ENCODE data around the gene PLAGL1. TPM values are rescaled to one million over a fixed set of nuclear protein-coding genes. Genes with fewer than 3 reads are reported as not detected.

Gene PLAGL1
- total RNA-seq, 1 experiment from 2014 or later: 0.77 TPM

DNA sequence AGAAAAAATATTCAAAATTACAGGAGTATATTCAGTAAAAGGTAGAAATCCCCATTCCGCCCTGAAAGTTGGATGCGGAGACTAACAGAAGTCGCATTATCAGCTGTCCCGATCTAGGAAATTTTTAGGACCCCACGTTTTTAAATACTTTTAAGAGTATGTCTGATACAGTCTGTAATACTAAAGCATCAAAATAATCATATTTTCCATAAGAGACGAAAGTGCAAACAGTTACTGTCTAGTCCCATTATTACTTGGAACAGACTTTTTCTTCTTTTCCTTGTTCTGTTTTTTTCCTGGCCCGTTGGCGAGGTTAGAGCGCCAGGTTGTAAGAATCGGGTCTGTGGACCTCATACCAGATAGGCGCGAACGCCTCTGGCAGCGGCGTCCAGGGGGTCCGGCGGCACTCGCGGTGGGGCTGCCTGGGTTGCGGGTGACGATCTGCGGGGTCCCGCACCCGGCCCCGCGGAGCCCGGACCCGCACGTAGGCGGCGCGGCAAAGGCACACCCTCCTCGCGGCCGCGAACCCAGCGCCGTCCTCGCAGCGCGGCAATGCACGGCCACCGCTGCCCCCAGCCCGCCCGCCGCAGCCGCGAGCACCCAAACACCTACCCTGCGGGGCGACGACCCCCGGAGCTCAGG lies 460 bp downstream of the PLAGL1 start:
- ChIA-PET POLR2A (ENCODE audit: low non-redundant PET) (no interaction called here), CTCF (no interaction called here)
- no TSS peak for BruUV-seq (replicated peaks)
- Histone ChIP-seq H3K27me3 (replicated peaks; ENCODE audit: insufficient read depth, low read depth, low read length, poor library complexity) (peaks cover 36% of the 10 kb centered on the region), H3K9me3 (ENCODE audit: low read depth, low read length, poor library complexity, severe bottlenecking) (no peaks in the 10 kb centered on the region), H3K27ac (ENCODE audit: low read depth, low read length, poor library complexity, severe bottlenecking) (no peak overlapping the region), H3K36me3 (ENCODE audit: insufficient read depth, low read length, poor library complexity, severe bottlenecking) (no peaks in the 10 kb centered on the region), H3K4me1 (ENCODE audit: insufficient read depth, low read length, poor library complexity, severe bottlenecking) (no peaks in the 10 kb centered on the region), H3K4me3 (ENCODE audit: low read depth, low read length, poor library complexity, severe bottlenecking) (peak overlapping the region; percentile 40)
- no peak for DNase-seq (ENCODE audit: low spot score)
- TF ChIP-seq, protein P1, sequence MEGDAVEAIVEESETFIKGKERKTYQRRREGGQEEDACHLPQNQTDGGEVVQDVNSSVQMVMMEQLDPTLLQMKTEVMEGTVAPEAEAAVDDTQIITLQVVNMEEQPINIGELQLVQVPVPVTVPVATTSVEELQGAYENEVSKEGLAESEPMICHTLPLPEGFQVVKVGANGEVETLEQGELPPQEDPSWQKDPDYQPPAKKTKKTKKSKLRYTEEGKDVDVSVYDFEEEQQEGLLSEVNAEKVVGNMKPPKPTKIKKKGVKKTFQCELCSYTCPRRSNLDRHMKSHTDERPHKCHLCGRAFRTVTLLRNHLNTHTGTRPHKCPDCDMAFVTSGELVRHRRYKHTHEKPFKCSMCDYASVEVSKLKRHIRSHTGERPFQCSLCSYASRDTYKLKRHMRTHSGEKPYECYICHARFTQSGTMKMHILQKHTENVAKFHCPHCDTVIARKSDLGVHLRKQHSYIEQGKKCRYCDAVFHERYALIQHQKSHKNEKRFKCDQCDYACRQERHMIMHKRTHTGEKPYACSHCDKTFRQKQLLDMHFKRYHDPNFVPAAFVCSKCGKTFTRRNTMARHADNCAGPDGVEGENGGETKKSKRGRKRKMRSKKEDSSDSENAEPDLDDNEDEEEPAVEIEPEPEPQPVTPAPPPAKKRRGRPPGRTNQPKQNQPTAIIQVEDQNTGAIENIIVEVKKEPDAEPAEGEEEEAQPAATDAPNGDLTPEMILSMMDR (conservative IDR thresholded peaks at IDR 0.05; ENCODE audit: low read depth, low read length): no peak
- no peak for TF ChIP-seq EZH2 (IDR thresholded peaks at IDR 0.05; ENCODE audit: borderline replicate concordance, low read depth, low read length, poor library complexity, severe bottlenecking)
- intact Hi-C loops (cut with micrococcal nuclease; ENCODE audit: unreplicated experiment): no loop called here

DNA sequence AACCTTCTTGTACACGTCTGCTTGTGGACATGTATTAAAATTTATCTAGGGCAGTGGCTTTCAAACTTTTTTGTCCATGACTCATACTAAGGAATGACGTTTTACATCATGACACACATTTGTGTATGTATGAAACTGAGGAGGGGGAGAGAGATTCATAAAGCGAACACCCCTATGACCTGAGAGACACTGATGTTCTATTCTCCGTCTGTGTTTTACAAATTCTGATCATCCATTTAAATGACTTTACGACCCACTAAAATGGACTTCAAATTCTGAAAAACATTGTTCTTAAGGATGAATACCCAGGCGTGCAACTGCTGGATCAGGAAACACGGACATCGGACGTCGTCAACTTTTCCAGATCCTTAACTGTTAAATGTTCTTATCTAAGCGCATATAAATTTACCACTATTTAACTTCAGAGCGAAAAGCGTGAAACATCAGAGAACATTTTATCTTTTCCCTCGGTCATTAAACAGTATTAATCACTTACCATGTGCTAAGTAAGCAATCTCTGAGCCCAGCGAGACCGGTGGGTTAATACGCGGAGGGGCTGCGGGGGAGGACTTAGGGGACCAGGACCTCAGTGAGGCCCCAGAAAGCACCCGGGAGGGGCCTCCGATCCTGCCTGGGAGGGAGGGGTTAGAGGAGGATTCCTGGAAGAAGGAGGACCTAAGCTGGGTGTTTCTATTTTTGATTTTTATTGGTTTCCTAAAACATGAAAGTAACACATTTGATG lies 1.2 kb downstream of the PLAGL1 start:
- ChIA-PET CTCF (no interaction called here), POLR2A (ENCODE audit: low non-redundant PET) (no interaction called here)
- H3K27ac ChIP-seq (ENCODE audit: low read depth, low read length, poor library complexity, severe bottlenecking): no peak overlapping the region
- H3K4me1 ChIP-seq (ENCODE audit: insufficient read depth, low read length, poor library complexity, severe bottlenecking): no peaks in the 10 kb centered on the region
- TF ChIP-seq, protein P1 (conservative IDR thresholded peaks at IDR 0.05; ENCODE audit: low read depth, low read length): no peak
- TF ChIP-seq EZH2 (IDR thresholded peaks at IDR 0.05; ENCODE audit: borderline replicate concordance, low read depth, low read length, poor library complexity, severe bottlenecking): no peak
- DNase-seq (ENCODE audit: low spot score): no peak
- intact Hi-C loops (cut with micrococcal nuclease; ENCODE audit: unreplicated experiment): no loop called here
- peaks cover 36% of the 10 kb centered on the region for H3K27me3 ChIP-seq (replicated peaks; ENCODE audit: insufficient read depth, low read depth, low read length, poor library complexity)
- no TSS peak for BruUV-seq (replicated peaks)
- H3K36me3 ChIP-seq (ENCODE audit: insufficient read depth, low read length, poor library complexity, severe bottlenecking): no peaks in the 10 kb centered on the region
- H3K4me3 ChIP-seq (ENCODE audit: low read depth, low read length, poor library complexity, severe bottlenecking): peak overlapping the region; percentile 40
- no peaks in the 10 kb centered on the region for H3K9me3 ChIP-seq (ENCODE audit: low read depth, low read length, poor library complexity, severe bottlenecking)

DNA sequence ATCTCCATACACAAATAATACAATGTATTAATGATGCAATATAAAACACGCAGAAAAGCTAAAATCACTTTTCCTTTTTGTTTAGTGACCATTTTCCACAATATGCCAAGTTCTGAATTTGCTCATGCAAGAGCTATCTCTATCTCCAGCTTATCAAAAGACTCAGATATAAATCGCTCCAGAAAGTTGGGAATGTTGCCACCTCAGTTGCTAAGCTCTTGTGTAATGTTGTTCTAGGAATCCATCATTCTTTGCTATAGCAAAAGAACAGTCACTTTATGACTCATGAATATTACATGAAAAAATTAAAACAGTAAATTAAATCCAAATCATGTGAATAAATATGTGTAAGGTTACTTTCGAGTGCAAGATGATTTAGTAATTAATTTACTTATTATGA lies 8.7 kb downstream of the PLAGL1 start:
- peaks cover 4% of the 10 kb centered on the region for H3K27me3 ChIP-seq (replicated peaks; ENCODE audit: insufficient read depth, low read depth, low read length, poor library complexity)
- H3K27ac ChIP-seq (ENCODE audit: low read depth, low read length, poor library complexity, severe bottlenecking): no peak overlapping the region
- no peak overlapping the region for H3K4me3 ChIP-seq (ENCODE audit: low read depth, low read length, poor library complexity, severe bottlenecking)
- ChIA-PET CTCF (no interaction called here), POLR2A (ENCODE audit: low non-redundant PET) (no interaction called here)
- no peaks in the 10 kb centered on the region for H3K36me3 ChIP-seq (ENCODE audit: insufficient read depth, low read length, poor library complexity, severe bottlenecking)
- intact Hi-C loops (cut with micrococcal nuclease; ENCODE audit: unreplicated experiment): no loop called here
- H3K9me3 ChIP-seq (ENCODE audit: low read depth, low read length, poor library complexity, severe bottlenecking): no peaks in the 10 kb centered on the region
- TF ChIP-seq, protein P1 (conservative IDR thresholded peaks at IDR 0.05; ENCODE audit: low read depth, low read length): no peak
- no peak for TF ChIP-seq EZH2 (IDR thresholded peaks at IDR 0.05; ENCODE audit: borderline replicate concordance, low read depth, low read length, poor library complexity, severe bottlenecking)
- no peak for DNase-seq (ENCODE audit: low spot score)
- BruUV-seq (replicated peaks): no TSS peak
- no peaks in the 10 kb centered on the region for H3K4me1 ChIP-seq (ENCODE audit: insufficient read depth, low read length, poor library complexity, severe bottlenecking)

All from A673 (cell line).